ENCODE measurements around the gene INTS13.
A peak's percentile ranks its signal among the peaks of the same experiment; 100 is the strongest.
"Not testable (repeated sequence)": the region's sequence is repeated elsewhere in the genome, so short reads cannot be mapped to it uniquely, and the experiment has no call there.

The INTS13 gene

DNA sequence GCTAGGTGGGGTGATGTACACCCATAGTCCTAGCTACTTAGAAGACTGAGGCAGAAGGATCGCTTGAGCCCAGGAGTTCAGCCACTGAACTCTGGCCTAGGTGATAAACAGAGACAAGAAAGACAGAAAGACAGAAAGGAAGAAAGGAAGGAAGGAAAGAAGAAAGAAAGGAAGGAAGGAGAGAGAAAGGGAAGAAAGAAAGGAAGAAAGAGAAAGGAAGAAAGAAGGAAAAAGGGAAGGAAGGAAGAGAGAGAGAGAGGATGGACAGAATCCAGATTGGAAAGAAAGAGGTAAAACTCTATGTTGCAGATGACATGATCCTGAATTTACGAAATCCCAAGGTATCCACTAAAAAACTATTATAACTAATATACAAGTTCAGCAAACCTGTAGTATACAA is 8.2 kb downstream of the INTS13 start:
- DNase-seq, result no peak

DNA sequence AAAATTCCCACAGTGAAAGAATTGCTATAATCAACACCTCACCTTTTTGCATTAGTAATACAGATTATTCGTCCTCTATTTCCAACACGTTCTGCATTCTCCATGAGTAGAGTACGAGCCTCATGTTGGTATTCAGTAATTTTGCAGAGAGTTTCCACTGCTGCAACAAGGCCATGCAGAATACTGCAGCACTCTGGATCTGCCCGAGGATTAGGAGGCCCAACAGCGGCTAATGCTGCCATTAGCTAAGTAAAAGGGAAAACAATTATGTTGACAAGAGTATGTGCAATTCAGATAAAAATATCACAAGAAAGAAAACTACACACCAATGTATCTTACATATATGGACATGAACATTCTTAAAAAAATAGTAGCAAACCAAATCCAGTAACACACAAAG is 9.1 kb downstream of the INTS13 start:
- DNase-seq, result no peak

DNA sequence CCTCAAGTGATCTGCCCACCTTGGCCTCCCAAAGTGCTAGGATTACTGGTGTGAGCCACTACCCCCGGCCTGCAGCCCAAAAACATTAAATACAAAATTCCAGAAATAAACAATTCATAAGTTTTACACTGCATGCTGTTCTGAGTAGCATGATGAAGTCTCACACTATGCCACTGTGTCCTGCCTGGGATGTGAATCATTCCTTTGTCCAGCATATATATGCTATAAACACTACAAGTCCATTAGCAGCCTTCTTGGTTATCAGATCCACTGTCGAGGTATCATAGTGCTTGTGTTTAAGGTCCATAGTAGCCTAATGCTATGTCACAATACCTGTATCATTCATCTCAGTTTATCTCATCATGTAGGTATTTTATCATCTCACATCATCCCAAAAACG is 15.9 kb downstream of the INTS13 start:
- no peak for DNase-seq

DNA sequence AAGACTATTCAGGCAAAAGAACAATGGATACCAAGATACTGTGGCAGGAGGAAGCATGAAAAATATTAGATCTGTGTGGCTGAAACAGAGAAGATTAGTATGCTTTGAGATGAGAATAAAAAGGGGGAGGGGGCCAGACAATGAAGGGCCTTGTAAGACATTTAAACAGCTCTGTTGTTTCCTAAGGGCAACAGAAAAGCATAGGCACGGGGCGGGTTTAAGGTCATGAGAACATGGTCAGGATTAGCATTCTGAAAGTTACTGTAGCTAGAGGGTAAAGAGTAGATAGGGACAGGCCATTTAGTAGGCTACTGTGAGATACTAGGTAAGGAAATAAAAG is 18.6 kb downstream of the INTS13 start:
- no peak for DNase-seq

DNA sequence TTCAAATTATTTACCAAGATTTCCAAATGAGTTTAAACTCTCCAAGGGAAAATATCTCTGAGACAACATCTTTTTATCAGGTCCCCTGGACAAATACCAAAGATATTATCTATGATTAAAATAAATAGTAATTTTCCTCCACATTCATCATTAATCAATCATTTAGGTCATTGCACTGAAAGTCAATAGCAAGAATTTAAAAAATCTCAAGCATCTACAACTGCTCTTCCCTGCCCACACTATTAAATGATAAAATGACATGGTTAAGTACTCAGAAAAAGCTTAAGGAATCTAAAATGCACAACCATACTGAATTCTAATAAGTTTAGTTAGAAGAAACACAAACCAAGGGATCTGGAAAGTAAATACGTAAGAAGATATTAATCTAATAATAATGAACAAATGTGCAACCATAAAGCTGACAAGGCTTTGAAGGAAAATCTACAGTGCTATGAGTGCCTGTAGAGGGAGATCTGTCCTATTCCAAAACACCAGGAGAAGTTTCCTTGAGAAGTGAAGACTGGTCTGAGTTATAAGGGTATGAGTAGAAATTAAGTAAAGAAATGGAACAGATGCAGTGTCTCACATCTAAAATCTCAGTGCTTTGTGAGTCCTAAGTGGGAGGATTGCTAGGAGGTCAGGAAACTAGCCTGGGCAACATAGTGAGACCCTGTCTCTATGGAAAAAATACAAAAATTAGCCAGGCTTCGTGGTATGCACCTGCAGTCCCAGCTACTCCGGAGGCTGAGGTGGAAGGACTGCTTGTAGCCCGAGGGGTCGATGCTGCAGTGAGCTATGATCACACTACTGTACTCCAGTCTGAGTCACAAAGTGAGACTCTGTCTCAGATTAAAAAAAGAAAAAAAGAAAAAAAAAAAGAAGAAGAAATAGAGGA is 19.2 kb downstream of the INTS13 start:
- no peak for DNase-seq

DNA sequence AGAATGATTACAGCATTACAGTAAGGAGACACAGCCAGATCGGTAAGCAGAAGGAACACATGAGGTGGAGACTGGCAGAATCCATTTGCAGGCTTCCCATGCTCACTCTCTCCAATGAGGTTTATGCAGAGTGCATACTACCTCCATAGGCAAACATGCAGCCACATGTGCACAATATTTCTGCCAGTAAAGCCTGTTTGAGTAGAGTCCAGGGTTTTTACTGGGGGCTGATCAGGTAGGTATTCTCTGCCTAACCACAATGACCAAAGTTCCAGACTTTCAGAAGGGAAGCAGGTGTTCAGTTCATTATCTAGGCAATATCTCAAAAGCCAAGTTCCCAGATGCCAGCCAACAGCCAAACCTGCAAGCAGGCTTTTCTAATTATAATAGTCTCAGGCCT is 31.1 kb downstream of the INTS13 start:
- DNase-seq, result peak; percentile 16

DNA sequence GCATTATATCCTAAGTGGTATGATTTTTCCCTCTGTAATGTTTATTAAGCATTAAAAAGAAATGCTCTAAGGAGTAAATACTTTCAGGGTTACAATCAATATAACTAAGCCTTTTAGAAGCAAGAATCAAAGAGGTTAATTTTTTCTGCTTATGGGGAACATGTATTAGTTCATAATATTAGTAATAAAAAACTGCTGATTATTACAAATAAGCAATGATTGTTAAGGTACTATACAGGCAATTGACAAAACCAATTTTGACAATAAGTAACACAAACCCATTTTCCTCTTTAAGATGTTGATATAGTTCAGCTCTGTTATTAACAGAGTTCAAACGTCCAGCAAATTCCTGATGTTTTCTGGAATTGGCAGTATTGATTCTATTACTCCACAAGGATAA is 31.8 kb downstream of the INTS13 start:
- no peak for DNase-seq

DNA sequence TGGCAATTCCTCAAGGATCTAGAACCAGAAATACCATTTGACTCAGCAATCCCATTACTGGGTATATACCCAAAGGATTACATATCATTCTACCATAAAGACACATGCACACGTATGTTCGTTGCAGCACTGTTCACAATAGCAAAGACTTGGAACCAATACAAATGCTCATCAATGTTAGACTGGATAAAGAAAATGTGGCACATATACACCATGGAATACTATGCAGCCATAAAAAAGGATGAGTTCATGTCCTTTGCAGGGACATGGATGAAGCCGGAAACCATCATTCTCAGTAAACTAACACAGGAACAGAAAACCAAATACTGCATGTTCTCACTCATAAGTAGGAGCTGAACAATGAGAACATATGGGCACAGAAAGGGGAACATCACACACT is 34.4 kb downstream of the INTS13 start:
- DNase-seq, result not testable (repeated sequence)

DNA sequence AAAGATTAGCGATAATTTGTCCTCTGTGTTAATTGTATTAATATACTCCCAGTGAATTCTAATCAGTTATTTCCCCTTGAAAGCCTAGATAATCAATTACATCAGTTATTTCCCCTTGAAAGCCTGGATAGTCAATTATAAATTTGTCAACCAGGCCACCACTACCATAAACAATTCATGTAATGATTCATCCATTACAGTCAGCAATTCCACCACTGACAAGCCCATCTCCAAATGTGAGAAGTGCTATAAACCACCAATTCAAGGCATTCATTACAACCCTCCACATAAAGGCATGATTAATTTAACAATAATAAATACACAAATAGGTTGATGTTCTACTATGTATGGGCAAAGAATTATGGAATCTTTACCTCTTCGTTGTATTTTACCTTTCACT is 40.9 kb downstream of the INTS13 start:
- no peak for DNase-seq

DNA sequence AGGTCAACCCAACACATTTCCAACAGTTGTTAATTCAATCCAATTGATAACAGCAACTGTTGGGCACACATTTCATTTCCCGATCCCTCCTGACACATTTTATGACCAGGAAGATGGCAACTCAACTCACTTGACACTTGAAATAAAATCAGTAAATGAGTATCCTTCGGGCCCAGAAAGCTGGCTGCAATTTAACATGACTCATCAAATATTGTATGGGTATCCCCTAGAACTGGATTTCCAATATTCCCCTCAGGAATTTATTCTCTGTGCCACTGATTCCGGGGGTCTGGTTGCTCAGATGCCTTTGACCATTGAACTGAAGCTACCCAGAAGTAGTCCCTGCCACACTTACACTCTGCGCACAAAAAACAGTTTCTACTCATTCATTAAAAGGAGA is 42.1 kb downstream of the INTS13 start:
- DNase-seq, result no peak

DNA sequence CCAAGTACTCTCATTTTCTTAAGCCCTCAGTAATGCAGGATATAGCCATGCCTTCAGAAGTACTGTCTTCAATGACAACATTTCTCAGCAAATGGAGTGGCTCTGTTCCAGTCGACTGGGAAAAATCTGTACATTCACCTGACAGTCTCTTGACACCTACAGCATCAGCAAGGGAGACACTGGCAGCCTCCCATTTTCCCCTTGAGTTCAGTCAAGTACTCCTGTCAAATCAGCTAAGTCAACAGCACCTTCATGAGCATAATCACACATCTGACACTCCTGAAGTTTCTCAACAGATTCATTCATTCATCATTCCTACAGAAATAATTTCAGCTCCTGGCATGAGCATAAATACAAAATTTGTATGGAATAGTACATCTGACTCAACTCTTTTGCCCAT is 46.1 kb downstream of the INTS13 start:
- no peak for DNase-seq

DNA sequence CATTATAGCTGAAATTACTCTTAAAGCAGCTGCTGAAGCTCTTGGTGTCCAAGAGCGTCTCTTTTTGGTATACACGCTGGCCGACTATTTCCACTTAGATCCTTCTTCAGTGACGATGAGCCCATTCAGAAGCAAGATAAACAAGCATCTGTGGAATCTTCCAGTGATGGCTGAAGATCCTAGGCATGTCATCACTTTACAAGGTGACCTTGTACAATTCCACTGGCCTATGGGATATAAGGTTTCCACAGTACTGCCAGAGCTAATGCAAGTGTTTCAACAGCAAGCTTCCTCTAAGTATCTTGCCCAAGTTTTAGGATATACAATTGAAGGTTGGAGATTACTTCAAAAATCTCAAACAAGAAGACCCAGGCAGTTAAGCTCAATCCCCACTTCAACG is 47.0 kb downstream of the INTS13 start:
- DNase-seq, result no peak

DNA sequence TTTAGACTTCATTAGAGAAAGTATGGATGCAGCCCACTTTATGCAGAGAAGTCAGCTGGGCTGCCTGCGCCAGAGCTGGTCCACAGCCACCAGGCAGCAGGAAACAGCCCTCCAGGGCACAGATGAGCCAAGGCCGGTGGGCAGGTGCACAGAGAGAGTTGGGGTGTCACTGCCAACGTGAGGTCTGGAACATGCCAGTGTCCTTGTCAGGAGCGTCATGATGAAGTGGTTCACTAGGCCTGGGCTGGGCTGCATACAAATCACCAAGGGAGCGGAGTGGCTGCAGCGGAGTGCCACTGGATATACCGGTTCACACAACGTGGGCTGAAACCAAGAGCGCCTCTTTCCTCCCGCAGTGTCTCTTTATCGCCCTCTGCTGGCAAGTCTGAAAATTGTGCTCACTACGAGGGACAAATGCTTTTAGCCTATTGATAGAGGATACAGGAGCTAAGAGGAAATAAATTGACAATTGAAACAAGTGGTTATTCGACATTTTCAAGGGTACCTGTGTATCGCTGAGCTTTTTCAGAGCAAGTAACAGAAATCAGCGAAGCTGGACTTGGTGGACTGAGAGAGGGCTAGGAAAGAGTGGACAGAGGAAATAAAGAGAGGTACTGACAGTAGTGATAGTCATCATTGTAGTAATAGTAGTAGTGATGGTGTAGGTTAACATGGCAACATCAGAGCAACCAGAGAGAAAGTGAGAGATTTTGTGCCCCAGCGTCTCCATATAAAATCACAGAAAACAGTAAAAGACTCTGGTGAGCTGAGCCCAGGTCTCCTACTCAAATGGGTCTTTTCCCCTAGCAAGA is 52.8 kb downstream of the INTS13 start:
- DNase-seq, result peak; percentile 91

DNA sequence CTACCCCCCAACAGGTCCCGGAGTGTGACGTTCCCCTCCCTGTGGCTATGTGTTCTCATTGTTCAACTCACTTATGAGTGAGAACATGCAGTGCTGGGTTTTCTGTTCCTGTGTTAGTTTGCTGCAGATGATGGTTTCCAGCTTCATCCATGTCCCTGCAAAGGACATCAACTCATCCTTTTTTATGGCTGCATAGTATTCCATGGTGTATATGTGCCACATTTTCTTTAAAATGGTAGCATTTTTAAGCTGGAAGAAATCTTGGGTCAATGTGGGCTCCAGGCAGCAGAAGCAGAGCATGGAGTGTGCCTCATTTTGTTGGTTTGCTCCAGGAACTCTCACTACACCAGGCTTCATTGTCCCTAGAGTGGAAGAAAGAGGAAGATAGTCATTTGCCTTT is 57.2 kb downstream of the INTS13 start:
- no peak for DNase-seq

DNA sequence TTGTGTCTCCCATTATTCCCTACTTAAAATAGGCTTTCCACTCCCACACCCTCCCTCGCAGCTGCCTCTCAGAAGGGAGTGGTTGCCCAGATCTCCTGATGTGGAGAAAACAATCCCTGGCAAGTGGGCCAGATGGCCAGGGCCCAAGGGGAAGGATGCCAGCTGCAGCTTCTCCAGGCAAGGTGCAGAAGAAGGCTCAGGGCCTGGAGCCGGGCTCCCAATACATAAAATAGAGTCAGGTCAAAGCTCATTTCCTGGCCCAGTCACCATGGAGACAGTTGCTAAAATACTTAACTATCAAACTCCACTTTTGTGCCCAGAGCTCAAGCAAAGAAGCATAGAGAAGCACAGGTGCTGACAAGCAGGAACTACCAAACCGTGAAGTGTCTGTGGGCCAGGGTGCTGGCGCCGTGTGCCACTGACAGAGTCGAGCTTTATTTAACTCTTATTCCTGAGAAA is 59.1 kb downstream of the INTS13 start:
- peak; percentile 94 for DNase-seq

DNA sequence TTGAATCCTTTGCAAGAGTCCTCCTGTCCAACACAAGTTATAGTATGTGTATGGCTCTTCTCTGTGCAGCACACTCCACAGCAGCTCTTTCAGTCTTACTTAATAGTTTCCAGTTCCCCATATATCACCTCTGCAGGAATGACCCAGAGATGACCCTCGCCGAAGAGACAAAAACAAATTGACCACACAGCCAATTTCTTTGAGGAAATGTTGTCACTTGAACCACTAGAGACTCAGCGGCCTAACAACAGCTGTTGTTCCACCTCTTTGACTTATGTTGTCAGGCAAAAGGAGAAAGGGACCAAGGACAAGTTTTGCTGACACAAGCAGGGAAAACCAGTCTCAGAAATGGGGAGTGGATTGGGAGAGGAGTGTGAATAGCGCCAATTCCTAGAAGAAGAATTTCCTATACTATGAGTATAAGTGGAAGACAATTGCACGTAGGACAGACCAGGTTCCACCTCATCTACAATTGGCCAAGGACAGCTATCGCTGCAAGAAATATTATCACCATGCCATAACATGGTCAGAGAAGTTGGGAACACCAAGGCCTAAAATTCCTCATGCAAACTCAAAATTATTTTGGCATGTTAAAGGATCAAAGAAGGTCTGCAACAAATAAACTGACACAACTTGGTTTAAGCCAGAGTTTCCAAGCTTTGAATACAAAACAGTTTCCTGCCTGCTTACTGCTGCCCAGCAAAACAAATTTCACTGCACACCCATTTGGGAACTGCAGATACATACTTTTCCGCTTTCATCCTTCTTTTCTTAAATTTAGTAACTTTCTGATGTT is 63.1 kb downstream of the INTS13 start:
- no peak for DNase-seq

DNA sequence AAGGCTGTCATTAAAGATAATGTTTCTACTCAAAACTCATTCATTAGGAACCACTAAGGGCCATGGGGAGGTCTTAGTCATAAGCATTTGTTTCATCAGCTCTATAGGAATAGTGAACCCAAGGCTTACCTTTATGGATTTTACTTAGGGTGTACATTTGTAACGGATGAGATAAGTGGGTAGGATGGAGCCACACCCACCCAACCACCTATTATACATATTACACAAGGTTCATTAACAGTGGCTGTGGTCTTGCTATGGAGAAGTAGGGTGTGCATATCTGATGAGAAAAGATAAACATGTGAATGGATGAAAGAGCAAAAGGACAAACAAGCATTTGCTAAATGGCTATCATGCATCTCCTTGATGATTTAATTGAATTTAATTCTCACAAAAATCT is 65.2 kb downstream of the INTS13 start:
- DNase-seq, result peak; percentile 80

DNA sequence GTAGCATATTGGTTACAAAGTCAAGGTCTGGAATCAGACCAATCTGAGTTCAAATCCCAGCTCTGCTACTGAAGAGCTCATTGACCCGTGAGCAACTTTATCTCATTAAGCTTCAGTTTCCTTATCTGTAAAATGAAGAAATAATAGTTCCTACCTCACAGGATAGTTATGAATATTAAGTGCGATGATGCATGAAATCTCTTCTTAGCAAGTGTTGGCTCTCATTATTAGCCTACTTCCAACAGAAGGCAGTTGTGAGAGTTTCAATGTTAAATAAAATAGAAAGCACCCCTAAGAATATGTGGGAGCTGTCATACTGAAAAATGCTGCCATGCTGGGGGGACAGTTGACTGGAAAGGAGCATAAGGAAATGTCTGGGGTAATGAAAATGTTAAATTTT is 65.8 kb downstream of the INTS13 start:
- peak; percentile 77 for DNase-seq

DNA sequence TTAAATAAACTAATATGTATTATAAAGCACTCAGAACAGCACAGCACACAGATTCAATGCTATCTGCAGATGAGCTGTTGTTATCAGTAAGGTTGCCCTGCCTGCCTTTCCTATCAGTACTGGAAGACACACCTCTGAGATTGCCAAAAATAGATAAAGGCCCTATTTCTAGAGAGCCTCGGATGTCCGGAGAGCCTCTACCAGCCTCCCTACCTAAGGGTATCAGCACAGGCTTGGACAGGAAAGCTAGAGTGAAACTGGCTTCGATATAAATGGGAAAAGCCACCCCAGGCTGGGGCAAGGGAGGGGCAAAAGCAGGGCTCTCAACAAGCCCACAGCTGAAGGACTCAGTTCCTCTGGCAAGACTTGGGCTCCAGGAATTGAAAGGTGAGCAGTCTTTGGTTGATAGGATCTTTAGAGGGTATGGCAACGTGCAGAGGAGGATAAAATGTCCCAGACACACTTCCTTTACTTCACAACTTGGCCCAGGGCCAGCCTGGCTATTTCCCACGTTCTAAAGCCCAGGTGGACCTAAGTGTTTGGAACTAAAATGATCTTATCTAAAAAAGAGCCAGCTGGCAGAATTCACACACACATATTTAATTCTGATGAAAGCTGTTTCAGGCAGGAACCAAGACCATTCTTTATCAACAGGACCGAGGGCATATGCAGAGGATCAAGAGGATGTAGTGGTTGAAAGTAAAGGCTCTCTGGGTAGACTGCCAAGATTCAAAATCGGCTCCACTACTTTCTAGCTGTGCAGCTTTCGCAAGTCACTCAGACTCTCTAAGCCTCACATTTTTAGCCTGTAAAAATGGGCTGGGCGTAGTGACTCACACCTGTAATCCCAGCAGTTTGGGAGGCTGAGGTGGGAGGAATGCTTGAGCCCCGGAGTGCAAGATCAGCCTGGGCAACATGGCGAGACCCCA is 67.0 kb downstream of the INTS13 start:
- peak; percentile 96 for DNase-seq

DNA sequence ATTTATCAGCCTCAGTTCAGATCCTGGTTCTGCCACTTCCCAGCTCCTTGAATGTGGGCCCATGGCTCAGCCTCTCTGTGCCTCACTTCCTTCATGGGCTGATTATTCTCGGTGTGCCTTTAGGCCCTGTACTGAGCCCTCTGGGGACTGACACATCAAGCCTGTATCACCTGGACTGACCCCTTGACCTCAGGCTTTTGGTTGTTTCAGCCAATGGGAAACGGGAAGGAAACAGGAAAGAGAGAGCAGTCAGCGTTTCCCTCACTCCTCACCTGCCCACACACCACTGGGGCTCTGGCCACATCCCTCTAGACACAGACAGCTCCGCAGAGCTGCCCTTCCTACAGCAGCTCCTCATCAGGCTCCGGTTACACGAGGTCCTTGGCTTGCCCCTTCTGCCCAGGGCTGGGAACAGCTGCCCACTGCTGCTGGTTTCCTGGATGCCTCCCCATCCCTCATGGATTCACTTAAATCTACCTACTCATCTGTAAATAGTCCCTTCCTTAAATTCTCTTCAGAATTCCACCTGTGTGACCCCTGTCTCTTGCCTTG is 67.8 kb downstream of the INTS13 start:
- DNase-seq, result peak; percentile 68

DNA sequence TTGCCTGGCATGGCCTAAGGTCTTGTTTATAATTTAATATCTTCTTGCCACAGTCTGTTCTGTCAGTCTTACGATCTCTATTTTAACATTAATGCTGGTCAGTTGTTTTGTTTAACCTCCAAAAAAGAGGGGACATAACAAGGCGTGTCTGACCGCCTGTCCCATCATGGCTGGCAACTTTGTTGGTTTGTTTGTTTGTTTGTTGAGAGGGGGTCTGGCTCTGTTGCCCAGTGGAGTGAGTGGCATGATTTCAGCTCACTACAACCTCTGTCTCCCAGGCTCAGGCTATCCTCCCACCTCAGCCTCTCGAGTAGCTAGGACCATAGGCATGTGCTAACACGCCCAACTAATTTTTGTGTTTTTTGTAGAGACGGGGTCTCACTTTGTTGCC is 68.7 kb downstream of the INTS13 start:
- no peak for DNase-seq
